ENCODE measurements around the gene HSF5.

Gene HSF5, protein sequence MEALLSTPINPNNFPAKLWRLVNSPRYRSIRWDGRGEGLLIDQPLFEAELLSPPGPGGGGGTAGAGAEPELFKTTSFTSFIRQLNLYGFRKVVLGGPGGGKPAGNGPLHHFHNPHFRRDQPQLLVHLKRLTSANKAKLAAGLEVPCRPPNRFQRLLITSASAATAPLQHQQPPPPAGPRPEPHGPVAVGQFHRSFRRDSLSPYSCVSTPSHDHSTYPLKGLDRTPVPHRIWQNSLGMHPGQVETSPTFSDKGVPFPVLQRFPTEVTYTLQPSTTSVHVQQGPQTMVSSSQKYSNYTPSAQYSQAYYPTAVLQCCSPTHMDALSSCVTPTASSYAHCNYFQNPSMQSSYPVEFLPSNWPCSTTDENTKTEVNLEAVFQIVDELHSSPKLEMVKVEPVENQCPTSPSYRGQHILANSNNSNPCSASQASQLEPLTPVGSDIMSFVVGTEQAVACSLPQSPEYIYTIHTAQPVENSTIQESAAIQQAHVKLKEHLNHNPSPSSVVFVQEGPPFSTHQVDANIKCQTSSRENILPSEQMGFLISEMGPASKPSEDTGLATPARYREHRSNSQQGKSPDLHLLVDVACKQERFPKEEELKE

DNA sequence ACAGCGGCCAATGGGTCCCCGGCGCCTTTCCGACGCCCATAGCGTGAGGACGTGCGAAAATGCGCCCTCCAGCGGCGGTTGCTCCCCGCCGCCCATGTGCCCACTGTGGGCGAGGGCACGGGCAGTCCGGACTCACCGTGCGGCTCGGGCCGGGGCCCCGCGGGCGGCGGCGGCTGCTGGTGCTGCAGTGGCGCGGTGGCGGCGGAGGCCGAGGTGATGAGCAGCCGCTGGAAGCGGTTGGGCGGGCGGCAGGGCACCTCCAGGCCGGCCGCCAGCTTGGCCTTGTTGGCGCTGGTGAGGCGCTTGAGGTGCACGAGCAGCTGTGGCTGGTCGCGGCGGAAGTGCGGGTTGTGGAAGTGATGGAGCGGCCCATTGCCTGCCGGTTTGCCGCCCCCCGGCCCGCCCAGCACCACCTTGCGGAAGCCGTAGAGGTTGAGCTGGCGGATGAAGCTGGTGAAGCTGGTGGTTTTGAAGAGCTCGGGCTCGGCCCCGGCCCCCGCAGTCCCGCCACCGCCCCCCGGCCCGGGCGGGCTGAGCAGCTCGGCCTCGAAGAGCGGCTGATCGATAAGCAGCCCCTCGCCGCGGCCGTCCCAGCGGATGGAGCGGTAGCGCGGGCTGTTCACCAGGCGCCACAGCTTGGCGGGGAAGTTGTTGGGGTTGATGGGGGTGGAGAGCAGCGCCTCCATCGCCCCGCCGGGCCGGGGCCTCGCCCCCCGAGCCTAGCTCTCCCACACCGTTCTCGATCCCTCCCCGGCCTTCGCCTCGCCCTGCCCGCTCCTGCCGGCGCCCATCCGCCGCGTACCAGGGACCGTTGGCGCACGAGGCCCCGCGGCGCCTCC, at the start of gene HSF5:
Gene HSF5 (minus strand): TSS at position 820 of the 839 bp plus-strand sequence. CDS start 134 bp downstream, at position 686.
- TF ChIP-seq GATA2 (IDR thresholded peaks at IDR 0.05; ENCODE audit: low read depth, low read length), result no peak
- no peak for TF ChIP-seq GATA3 (IDR thresholded peaks at IDR 0.05; ENCODE audit: low read depth, low read length)

DNA sequence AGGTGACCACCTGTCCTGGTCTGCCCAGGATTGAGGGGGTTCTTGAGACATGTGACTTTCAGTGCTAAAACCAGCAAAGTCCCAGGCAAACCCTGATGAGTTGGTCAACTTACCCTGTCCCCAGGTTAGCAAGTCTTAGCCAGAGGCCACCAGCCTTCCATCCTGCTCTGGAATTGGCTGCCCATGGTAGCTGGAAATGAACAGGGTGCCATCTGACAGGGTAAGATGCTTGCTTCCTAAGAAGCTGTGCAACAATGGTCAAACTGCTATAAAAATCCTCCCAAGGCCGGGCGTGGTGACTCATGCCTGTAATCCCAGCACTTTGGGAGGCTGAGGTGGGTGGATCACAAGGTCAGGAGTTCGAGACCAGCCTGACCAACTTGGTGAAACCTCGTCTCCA, 49.1 kb upstream of the HSF5 start:
- no peak for TF ChIP-seq GATA3 (IDR thresholded peaks at IDR 0.05; ENCODE audit: low read depth, low read length)
- TF ChIP-seq GATA2 (IDR thresholded peaks at IDR 0.05; ENCODE audit: low read depth, low read length), result no peak

GRCh38 chr17:58536542-58536941, 48.3 kb upstream of the HSF5 start:
- TF ChIP-seq GATA3 (IDR thresholded peaks at IDR 0.05; ENCODE audit: low read depth, low read length), result no peak
- TF ChIP-seq GATA2 (IDR thresholded peaks at IDR 0.05; ENCODE audit: low read depth, low read length), result no peak

DNA sequence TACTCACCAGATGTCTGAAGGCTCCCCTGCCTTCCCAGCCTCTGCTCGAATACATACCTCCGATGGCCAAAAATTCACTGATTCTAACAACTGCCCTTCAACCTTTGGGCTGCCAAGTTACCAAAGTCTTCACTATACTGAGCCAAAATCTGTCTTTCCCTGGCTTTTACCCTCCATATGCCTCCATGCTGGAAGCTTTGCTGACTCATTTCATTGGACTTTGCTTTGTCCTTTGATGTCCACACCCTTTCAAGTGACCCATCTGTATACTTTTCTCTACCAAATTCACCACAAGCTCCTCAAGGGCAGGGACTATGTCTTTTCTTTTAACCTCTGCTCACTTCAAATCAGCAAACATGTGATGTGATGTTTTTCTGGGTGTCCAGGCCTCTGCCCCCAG, 47.2 kb upstream of the HSF5 start:
- TF ChIP-seq GATA3 (IDR thresholded peaks at IDR 0.05; ENCODE audit: low read depth, low read length) (no peak), GATA2 (IDR thresholded peaks at IDR 0.05; ENCODE audit: low read depth, low read length) (no peak)

- no peak for TF ChIP-seq GATA2 (IDR thresholded peaks at IDR 0.05; ENCODE audit: low read depth, low read length)
- TF ChIP-seq GATA3 (IDR thresholded peaks at IDR 0.05; ENCODE audit: low read depth, low read length), result no peak
These were observed 46.8 kb upstream of the HSF5 start for GRCh38 chr17:58534901-58535421.

DNA sequence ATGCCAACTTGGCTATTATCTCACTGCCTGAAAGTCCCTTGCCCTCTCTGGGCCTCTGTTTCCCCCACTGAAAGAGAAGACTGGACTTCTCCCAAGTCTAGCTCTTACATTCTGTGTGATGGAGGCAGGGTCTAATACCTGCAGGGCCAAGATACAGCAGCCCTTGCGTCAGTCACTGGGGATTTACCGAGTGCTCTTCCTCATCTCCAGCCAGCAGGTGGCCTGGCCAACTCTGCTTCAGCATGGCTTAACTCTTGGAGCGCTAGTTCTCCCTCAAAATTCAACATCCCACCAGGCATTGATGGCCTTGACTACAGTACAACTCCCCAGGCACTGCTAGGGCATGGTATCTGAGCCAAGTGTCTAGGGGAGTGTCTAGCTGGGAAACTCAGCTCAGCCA, 46.1 kb upstream of the HSF5 start:
- no peak for TF ChIP-seq GATA2 (IDR thresholded peaks at IDR 0.05; ENCODE audit: low read depth, low read length)
- no peak for TF ChIP-seq GATA3 (IDR thresholded peaks at IDR 0.05; ENCODE audit: low read depth, low read length)

DNA sequence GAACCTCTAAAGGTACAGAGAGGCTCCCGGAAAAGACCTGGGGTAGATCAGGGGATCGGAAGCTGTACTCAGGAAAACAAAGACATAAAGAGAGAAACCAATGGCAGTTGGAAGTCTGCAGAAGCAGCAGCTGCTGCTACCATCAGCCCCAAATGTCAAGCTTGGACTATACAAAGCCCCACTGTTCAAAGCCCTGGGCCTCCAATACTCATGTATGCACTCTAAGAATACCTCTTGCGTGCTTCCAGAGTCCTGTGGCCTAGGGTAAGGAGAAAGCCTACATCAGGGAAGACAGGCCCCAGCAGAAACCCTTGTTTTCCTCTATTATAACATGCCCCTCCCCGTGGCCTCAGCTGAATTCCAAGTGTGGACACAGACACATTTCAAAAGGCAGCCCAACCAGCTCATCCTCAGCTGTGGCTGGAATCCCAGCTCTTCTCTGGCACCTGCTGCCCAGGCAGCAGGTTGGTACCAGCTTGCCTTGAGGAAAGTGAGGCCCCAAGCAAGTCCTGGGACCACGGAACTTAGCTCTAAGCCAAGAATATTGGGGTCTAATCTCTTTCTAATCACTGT, 45.5 kb upstream of the HSF5 start:
- TF ChIP-seq GATA2 (IDR thresholded peaks at IDR 0.05; ENCODE audit: low read depth, low read length) (no peak), GATA3 (IDR thresholded peaks at IDR 0.05; ENCODE audit: low read depth, low read length) (no peak)

DNA sequence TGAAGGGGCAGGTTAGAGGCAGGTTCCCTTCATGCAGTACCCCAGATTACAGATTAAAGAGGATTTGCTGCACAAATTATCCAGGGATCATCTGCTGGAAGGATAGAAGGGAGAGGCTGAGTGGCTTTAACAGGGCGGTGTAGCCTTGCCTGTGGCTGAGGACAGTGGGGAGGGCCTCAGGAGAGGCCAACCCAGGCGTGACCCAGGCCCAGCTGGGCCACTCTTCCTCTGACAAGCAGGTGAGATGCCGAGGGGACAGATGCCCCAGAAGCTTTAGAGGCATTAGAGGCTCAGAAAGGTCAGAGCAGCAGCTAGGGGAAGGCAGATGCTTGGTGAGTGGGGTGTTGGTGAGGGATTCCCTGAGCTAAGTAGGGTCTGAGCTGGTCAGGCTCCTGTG, 44.3 kb upstream of the HSF5 start:
- TF ChIP-seq GATA2 (IDR thresholded peaks at IDR 0.05; ENCODE audit: low read depth, low read length), result no peak
- TF ChIP-seq GATA3 (IDR thresholded peaks at IDR 0.05; ENCODE audit: low read depth, low read length), result no peak

- TF ChIP-seq GATA2 (IDR thresholded peaks at IDR 0.05; ENCODE audit: low read depth, low read length), result no peak
- no peak for TF ChIP-seq GATA3 (IDR thresholded peaks at IDR 0.05; ENCODE audit: low read depth, low read length)
These were observed 43.7 kb upstream of the HSF5 start for GRCh38 chr17:58531661-58532554.

GRCh38 chr17:58531122-58531521, 42.9 kb upstream of the HSF5 start:
- TF ChIP-seq GATA2 (IDR thresholded peaks at IDR 0.05; ENCODE audit: low read depth, low read length), result no peak

DNA sequence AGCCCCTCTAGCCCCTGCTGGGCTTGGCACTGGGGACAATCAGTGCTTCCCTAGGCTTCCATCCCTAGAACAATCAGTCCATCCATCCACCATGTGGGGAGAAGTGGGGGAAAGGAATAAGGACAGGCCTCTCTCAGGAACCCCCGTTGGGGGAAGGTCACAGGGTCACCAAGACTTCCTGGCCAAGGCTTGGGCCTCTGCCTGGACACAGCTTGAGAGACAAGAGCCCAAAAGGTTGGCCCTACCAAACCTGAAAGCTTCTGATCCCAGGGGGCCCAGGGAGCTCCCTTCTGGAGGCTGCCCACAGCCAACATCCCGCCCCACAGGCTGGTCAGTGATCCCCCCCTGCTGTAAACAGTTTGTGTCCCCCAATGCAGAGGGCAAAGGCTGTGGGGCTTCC, 42.4 kb upstream of the HSF5 start:
- no peak for TF ChIP-seq GATA2 (IDR thresholded peaks at IDR 0.05; ENCODE audit: low read depth, low read length)
- TF ChIP-seq GATA3 (IDR thresholded peaks at IDR 0.05; ENCODE audit: low read depth, low read length), result no peak

DNA sequence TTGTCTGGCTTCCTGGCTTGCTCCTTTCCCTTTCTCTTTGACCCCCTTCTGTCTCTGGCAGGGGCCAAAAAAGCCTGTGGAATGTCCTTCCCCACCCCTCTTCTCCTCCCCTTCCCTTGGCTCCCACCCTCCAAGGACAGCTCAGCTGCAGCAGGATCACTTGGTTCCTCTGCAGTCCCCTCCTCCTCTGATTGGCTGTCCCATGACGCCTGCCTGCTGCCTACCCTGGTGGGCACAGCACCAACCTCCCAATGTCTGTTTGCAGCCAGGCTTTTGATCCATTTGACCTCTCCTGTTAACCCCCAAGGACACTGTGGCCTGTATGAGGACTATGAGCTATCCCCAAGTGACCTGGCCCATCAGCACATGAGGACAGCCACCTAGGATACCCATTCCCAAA, 41.1 kb upstream of the HSF5 start:
- no peak for TF ChIP-seq GATA2 (IDR thresholded peaks at IDR 0.05; ENCODE audit: low read depth, low read length)
- no peak for TF ChIP-seq GATA3 (IDR thresholded peaks at IDR 0.05; ENCODE audit: low read depth, low read length)

- TF ChIP-seq GATA3 (IDR thresholded peaks at IDR 0.05; ENCODE audit: low read depth, low read length) (no peak), GATA2 (IDR thresholded peaks at IDR 0.05; ENCODE audit: low read depth, low read length) (no peak)
These were observed 40.2 kb upstream of the HSF5 start for GRCh38 chr17:58528443-58528842.

All from SH-SY5Y (cell line).